HG02610 (cell line): ENCODE measurements around the gene LARGE1.

Experiments used
- ATAC-seq: cut with Tn5 transposase; IDR thresholded peaks from one replicate; pipeline ENCODE4 v1.9.1; 2021; ENCODE audit warnings: mild to moderate bottlenecking, moderate library complexity; ENCODE audit not compliant: unreplicated experiment

Gene LARGE1

DNA sequence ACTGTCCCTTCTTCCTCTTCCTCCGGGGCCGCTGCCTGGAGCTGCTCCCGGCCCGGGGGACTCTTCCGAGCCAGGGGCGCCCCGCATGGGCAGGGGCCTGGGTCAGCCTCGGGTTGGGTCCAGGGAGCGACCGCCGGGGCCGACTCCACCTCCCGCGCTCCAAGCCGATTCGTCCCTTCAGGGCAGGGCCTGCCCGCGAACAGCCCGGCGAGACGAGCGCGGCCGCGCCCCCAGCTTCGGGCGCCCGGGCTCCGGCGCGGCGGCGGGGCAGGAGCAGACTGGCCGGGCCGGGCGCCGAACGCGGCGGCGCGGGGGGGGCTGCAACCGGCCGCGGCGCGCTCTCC, at the start of gene LARGE1:
TSS of gene LARGE1 (minus strand) at position 280 of the 344 bp plus-strand sequence.
- ATAC-seq: peak; percentile 11

DNA sequence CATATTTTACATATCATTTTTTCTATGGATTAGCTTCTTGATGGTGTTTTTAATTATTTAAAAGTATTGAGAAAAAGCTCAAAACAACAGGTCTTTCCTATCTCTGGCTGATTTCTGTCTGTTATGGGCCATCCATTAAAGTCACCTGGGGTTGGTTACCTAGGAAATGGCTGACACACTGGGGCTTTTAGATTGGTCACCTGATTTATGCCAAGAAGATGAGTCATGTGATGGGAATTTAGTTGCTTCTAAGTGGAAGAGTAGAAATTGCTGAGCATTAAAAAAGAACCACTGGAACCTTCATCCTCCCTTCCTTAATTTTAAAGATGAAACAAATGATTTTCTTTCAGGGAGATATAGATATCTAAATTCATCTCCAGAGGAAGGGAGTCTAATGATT, 48.8 kb upstream of the LARGE1 start:
- no peak for ATAC-seq

DNA sequence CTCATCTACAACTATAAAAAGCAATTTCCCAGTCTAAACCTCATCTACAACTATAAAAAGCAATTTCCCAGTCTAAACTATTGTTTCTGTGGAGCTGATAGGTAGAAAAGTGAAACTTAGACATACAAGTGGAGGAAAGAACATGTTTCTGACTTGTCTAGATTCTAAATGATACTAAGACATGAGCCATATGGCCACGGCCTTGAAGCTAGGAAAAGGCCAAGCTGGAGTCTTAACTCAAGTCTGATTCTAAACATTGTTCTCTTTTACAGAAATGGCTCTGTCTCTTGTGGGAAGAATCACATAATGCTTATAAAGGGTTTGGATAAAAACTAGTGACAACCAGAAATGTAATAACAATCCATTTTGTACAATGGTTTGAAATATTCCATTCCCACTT, 43.8 kb upstream of the LARGE1 start:
- no peak for ATAC-seq

DNA sequence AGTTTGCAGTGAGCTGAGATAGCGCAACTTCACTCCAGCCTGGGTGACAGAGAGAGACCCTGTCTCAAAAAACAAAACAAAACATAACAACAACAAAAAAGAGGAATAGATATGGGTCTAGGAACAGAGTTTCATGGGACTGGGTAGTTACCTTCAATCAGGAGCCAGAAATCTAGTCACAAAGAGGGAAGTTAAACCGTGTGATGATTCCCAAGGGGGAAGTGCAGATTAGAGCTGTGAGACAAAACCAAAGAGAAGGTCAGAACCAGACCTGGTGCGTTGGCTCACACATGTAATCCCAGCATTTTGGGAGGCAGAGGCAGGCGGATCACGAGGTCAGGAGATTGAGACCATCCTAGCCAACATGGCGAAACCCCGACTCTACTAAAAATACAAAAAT, 42.1 kb upstream of the LARGE1 start:
- ATAC-seq: no peak

DNA sequence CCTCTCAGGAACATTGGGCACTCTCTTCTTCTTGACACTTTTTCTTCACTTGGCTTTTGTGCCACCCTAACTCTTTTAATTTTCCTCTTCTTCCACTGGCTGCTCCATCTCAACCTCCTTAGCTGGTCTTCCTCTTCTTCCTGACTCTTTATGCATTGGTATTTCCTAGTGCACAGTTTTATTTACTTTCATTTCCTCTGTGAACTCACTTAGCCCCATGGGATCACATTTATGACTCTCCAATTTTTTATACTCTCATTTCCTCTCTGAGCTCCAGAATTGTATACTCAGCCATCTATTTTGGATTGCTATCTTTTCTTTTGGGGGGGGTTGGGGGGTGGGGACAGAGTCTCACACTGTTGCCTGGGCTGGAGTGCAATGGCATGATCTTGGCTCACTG, 38.5 kb upstream of the LARGE1 start:
- ATAC-seq: no peak

DNA sequence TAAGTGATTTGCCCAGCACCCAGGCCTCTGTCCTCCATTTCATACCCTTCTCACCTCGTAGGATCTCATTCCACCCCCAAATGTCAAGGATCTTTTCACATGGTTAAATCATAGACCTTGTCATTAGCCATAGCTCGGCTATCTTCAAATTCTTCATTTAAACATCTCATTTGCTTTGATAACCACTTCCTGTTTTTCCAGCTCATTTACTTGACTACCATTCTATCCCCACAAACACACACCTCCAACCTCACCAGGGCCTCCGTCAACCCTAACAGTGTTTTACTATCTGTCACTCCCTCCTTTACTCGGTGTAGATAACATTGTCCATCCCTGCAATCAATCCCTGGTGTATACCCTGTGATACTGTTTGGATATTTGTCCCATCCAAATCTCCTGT, 36.8 kb upstream of the LARGE1 start:
- no peak for ATAC-seq

DNA sequence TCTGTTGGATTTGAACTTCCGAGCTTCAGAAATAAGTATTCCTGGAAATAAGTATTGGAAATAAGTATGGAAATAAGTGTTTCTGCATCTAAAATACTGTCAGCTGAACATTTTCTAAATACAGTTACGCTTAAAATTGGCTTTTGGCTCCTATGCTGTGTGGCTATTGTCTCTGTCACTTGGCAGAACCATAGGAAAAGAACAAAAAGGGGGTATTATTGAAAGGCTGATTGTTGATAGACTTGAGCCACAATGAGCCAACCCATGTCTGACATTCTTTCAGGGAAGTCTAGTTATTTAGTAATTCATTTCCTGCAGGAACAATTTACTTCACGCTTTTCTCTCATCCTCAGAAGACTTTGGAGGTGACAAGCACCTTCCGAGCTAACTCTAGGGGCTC, 32.5 kb upstream of the LARGE1 start:
- ATAC-seq: no peak

DNA sequence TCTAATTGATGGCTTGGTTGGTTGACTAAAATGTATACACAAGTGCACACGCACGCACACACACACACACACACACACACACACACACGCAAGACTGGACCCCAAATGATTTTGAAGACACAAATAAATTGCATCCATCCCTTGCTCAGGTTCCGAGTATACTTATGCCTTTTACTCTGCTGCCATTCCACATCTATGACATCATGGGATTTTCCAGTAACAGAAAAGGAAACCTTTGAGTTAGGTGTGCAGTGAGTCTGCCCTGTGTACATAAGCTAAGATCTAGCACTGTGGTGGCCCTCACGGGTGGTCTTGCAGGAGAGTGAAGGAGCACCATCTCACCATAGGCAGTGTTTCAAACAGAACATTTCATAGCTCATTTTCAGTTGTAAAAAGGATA, 20.5 kb upstream of the LARGE1 start:
- ATAC-seq: no peak

DNA sequence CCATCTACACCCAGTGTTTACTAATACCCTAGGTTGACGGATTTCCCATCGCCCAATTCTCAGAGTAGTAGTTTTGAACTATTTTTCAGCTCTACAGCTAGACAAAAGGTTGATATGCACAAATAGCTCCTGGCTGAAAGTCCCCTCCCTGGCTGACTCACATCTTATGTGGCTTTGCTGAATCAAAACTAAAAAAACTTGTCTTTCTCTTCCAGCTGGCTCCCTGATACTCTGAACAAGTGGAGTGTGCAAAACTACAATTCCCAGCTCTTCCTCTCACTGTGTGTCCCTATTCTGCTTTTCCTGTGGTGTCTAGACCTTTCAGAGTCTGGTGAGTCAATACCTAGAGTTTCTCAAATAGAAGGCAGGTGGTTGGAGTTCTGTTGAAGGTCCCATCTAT, 12.7 kb upstream of the LARGE1 start:
- no peak for ATAC-seq

DNA sequence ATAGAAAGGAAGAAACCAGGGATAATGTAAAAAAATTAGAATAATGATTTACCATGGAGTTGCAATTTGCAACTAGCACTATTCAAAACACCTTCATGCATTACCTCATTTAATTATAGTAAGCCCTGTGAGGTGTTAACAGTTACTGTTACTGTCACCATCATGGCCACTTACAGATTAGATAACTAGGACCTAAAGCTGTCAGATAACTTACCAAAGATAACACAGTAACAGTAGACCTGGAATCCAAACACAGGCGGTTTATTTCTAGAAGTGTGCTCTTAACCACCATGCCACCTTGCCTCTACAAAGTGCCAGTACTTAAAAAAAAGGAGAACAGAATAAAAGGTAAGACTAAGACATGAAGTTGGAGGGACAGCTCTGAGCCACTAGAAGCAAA, 11.1 kb upstream of the LARGE1 start:
- ATAC-seq: no peak

DNA sequence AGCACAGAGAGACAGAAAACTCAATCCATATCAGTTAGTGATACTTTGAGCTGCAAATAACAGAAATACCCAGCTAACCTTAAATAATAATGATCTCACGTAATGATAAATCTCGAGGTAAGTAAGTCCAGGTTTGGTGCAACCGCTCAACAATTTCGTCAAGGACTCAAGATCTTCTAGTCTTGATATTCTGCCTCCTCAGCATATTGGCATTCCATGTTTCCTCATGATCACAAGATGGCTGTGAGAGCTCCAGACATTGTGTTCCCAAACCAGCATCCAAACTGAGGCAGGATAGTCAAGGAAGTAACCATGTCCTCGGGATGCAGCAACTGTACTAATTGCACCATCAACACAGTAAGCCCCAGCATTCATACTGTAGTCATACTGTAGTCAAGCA, 7.5 kb upstream of the LARGE1 start:
- ATAC-seq: no peak

DNA sequence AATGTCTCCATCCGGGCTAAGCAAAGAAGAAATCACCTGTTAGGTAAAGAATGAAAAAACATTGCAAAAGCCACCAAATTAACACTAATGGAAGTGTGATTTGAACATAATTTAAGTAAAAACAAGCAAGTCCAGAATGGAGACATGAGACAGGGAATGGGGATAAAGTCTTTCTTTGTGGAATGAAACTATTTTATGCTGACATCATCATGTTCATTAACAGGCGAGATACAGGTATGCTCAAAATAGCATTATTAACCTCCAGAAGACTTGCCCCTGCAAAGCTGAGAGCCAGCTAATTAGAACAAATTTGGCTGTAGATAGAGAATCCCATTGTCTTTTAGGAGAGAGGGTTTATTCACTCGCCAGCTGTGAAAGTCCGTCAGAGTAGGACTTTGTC, 4.9 kb upstream of the LARGE1 start:
- ATAC-seq: no peak

DNA sequence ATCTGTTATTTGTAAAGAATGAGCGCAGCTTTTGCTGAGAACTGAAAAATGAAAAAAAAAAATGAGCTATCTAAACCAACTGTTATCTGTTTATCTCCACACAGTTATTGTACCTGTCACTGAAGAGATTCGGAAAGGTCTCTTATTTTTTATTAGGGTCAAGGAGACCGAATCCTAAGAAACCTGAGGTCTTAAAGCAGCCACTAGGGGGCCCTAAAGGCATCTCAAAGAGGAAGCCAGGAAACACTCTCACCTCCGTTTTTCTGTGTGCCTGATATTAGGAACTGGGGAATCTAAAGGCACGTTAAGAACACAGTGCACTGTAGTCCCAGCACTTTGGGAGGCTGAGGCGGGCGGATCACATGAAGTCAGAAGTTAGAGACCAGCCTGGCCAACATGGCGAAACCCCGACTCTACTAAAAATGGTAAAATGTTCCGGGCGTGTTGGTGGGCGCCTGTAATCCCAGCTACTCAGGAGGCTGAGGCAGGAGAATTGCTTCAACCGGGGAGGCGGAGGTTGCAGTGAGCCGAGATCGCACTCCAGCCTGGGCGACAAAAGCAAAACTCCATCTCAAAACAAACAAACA, 3.5 kb upstream of the LARGE1 start:
- ATAC-seq: no peak

DNA sequence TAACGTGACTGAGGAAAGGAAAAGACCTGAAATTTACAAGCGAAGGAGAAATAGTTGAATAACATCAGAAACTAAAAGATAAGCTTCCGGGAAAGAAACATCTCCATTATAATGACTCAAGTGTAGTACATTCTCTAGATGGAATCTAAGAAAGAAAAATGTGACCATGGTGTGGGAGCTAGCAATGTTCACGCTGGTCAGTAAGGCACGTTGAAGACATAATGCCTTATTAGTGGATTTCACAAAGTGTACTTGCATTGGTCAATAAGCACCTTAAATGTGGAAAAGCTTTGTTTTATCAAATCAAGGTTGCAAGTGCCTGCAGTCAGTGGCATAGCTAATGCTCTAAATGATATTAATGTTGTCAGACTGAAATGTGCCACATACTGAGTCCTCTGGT, 2.8 kb upstream of the LARGE1 start:
- no peak for ATAC-seq

DNA sequence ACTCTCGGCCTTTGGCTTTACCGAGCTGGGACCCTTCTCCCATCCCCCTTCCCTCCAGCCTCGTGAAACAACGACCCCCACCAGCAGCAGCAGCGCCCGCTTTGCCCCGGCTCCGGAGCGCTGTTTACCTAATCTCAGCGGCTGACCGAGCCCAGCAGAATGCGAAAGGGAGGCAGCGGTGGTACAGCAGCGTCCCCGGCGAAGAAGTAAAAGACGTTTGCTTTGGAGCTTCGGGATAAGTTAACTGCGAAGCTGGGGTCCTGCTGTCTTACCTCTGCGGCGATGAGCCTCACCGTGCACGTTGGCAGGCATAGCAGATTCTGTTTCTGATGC, 2.0 kb upstream of the LARGE1 start:
- ATAC-seq: no peak

DNA sequence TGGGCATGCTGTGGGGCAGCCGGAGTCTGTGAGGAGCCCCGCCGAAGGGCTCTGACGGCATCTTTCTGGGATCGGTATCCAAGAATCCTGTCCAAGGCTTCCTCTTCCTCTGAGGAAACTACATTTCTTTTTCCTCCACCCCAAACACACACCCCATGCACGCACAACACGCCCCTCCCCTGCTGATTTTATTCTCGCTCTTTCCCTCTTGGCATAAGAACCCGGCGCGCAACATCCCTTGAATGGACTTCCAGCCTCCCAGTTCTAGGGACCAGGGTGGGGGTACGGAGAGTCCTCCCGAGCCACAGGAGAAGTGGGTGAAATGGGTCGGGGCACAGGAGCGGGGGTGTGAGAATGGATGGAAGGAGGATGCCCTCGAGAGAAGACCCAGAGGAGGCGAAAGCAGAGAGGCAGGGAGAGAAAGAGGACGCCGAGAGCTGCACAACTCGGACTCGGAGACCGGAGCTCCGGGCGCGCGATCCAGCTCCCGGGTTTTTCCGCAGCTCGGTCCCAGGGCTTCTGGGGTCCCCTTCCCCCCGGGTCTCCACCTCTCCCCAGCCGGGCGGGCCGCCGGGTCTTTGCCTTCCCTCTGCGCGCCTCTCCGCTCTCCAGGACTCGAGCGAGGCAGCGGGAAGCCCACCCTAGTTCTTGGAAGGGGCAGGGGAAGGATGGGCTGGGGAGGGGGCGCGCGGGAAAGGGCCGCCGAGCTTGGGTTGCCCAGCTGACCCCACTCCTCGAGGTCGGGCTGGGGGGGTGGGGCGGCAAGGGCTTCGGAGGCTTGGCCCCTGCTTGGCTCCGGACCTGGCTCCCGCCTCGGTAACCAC, 1.5 kb upstream of the LARGE1 start:
- ATAC-seq: no peak

DNA sequence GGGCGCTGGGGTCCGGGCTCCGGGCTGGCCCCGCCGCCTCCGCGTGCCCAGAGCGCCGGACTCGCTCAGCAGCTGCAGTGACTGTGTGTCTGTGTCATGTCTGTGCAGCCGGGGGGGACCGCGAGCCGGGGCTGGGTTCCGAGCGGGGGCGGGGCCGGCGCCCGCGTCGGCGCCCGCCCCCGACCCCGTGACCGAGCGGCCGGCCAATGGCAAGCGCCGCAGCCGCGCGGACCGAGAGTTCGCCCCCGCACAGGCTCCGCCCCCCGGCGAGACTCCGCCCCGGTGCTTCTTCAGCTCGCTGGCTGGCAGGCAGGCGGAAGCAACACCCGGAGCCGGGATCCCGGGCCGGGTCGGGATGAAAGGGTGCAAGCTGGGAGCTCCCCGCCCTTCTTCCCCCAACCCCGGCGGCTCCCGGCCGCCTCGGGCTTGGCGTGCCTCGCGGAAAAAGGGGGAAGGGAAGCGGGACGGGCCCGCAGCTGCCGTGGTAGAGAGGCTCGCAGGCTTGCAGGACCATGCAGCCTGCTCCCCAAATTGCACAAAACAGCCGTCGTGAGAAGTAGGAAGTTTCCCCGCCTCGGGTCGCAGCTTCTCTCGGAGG, 750 bp upstream of the LARGE1 start:
- peak; percentile 88 for ATAC-seq

DNA sequence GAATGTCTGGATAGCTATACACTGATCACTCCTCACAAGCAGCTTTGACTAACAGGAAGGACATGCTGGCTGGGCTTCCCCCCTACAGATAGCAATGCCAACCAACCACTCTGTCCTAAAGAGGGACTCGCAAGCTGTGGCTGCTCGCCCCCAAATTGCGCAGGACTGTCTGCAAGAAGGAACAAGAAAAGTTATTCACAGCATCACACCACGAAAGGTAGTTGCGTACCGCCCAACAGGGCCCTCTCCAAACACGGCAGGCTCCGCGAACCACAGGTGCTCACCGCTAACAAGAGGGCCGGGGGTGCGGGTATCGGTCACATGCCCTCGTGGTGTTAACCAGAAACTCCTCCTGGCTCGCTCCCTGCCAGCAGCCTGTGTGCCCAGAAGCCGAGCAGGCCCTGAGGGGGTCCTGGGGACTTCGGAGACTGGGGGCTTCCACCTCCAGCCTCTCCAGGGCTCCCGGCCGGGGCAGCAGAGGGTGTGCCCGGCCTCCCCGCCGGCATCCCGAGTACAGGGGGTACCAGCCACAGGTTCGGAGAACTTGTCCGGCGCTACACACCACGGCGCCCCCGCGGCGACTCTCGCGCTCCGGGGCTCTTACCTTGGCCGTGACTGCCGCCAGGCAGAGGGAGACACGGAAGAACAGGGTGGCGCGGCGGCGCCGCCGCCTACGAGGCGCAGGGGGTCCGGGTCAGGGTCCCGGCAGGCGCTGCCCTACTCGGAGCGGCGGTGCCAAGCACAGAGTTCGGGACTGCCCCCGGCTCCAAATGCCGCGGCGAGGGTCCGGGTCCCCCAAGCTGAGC, 682 bp downstream of the LARGE1 start:
- no peak for ATAC-seq

DNA sequence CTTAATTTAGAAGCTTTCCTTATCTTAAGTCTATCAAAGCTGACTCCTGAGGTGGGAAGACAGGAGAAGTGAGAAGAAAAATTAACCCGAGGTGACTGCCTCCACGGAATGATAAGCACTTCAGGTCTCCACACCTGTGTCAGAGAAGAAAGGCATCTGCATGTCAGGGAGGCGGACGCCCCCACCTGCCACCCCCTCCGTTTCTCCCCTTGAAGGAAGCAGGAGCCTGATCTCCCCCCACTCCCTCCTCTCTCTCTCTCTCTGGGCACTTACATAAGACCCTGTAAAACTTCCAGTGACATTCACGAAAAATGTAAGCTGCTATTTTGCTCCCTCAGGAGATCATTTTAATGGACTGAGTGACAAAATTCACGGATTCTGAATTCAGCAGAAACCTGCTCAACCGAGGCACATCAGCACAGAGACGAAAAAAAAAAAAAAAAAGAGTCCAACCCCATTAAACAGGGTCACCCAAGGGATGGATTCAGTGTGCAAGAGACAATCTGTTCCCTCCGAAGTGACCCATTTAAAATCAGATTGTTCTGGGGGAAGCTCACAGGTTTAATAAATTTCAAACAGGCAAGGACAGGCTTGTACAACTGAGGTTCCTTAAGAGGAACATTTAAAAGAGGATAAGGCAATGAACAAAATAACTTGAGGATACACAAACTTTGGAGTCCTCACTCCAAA, 1.5 kb downstream of the LARGE1 start:
- ATAC-seq: no peak

DNA sequence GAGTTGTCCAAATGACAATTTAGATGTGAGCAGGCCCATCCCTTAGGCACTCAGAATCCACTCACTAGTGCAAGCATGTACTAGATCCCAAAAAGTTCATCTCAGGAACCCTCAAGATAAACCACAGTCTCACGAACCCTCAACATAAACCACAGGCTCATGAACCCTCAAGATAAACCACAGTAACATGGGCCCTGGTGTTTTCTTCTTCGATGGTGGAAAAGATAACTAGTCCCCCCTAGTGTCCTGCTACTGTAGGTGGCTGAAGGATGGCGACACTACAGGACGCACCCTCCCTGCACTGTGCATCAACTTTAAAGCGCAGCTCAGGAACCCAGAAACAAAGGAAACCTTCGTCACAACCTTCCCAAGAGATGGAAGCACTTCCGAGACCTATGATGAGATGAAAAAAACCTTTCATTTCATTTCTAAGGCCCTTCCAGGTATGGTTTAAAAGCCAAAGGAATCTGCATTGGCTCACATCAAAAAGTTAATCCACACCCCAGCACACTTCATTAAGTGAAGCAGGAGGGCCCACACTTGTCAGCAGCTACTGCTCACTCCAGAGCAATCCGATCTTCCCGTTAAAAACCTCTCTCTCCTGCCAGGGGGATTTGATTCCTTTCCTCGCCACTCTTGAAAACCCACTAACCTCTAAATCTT, 2.4 kb downstream of the LARGE1 start:
- ATAC-seq: no peak

DNA sequence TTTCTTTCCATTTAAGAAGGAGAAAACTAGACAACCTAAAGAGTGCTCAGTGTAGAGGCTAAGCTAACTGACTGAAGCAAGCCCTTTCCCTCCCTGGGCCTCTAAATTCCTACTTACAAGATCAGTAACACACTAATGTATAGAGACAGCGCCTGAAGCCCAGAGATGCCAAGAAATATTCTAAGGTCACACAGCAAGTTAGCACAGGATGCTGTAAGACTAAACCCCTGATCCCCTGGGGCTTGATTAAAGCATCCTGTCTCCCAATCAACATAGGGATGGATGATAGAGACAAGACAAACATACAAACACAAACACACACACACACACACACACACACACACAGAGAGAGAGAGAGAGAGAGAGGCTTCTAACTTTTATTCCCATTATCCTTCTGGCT, 5.6 kb downstream of the LARGE1 start:
- ATAC-seq: no peak
